ENCODE data around the gene IGFLR1.
"Not testable (repeated sequence)": the region's sequence is repeated elsewhere in the genome, so short reads cannot be mapped to it uniquely, and the experiment has no call there.

The IGFLR1 gene

GRCh38 chr19:35727053-35727955 is 14.9 kb downstream of the IGFLR1 start:
- Histone ChIP-seq H3K9ac (ENCODE audit: low read length) (no peak overlapping the region), H4K91ac (ENCODE audit: low read length) (no peak overlapping the region), H3K14ac (ENCODE audit: low read length in 2 of 2) (no peak overlapping the region), H3K4ac (ENCODE audit: low read depth in 1 of 2, low read length in 2 of 2) (no peak overlapping the region), H3K36me3 (ENCODE audit: control insufficient read depth in 1 of 2, insufficient read depth in 2 of 2, low read depth in 1 of 2, low read length in 2 of 2) (peaks cover 96 to 99% of the 10 kb centered on the region in 2 experiments), H3K9me3 (ENCODE audit: control insufficient read depth, low read length) (no peaks in the 10 kb centered on the region), H3K4me3 (ENCODE audit: insufficient read depth in 1 of 2, low read depth in 1 of 2, low read length in 2 of 2) (no peak overlapping the region), H2BK12ac (ENCODE audit: low read length in 2 of 2) (no peak overlapping the region), H4K8ac (ENCODE audit: low read length) (no peak overlapping the region), H2BK120ac (ENCODE audit: low read depth, low read length) (no peak overlapping the region), H2AFZ (ENCODE audit: low read depth, low read length) (no peak overlapping the region), H3K79me1 (replicated peaks; ENCODE audit: low read length, poor library complexity, severe bottlenecking) (peaks cover 75% of the 10 kb centered on the region), H2BK15ac (ENCODE audit: low read depth, poor library complexity, severe bottlenecking) (no peak overlapping the region), H2AK5ac (ENCODE audit: low read length, severe bottlenecking) (no peak overlapping the region), H3K27me3 (ENCODE audit: control insufficient read depth in 1 of 2, insufficient read depth in 1 of 2, low read length in 2 of 2) (no peaks in the 10 kb centered on the region), H3K4me2 (ENCODE audit: low read length, poor library complexity, severe bottlenecking) (no peak overlapping the region), H3K27ac (ENCODE audit: low read length, poor library complexity, severe bottlenecking) (no peak overlapping the region), H3K4me1 (ENCODE audit: control insufficient read depth, insufficient read depth, low read depth, low read length) (no peaks in the 10 kb centered on the region), H3K23ac (ENCODE audit: low read length in 2 of 2) (no peak overlapping the region), H2BK5ac (ENCODE audit: low read depth, low read length, poor library complexity, severe bottlenecking) (no peak overlapping the region), H3K18ac (ENCODE audit: low read depth in 1 of 2, low read length in 2 of 2) (no peak overlapping the region)
- no peak for DNase-seq
- WGBS = 96% methylated on average over 25 of the region's 25 CpGs

- Histone ChIP-seq H2BK15ac (ENCODE audit: low read depth, poor library complexity, severe bottlenecking) (no peak overlapping the region), H3K4me1 (ENCODE audit: control insufficient read depth, insufficient read depth, low read depth, low read length) (no peaks in the 10 kb centered on the region), H3K9me3 (ENCODE audit: control insufficient read depth, low read length) (no peaks in the 10 kb centered on the region), H3K14ac (ENCODE audit: low read length in 2 of 2) (no peak overlapping the region), H2BK5ac (ENCODE audit: low read depth, low read length, poor library complexity, severe bottlenecking) (no peak overlapping the region), H3K4me2 (ENCODE audit: low read length, poor library complexity, severe bottlenecking) (no peak overlapping the region), H3K27ac (ENCODE audit: low read length, poor library complexity, severe bottlenecking) (no peak overlapping the region), H2AFZ (ENCODE audit: low read depth, low read length) (no peak overlapping the region), H2BK12ac (ENCODE audit: low read length in 2 of 2) (no peak overlapping the region), H3K23ac (ENCODE audit: low read length in 2 of 2) (no peak overlapping the region), H4K91ac (ENCODE audit: low read length) (no peak overlapping the region), H3K4me3 (ENCODE audit: insufficient read depth in 1 of 2, low read depth in 1 of 2, low read length in 2 of 2) (no peak overlapping the region), H3K4ac (ENCODE audit: low read depth in 1 of 2, low read length in 2 of 2) (no peak overlapping the region), H3K27me3 (ENCODE audit: control insufficient read depth in 1 of 2, insufficient read depth in 1 of 2, low read length in 2 of 2) (no peaks in the 10 kb centered on the region), H3K9ac (ENCODE audit: low read length) (no peak overlapping the region), H2BK120ac (ENCODE audit: low read depth, low read length) (no peak overlapping the region), H3K18ac (ENCODE audit: low read depth in 1 of 2, low read length in 2 of 2) (no peak overlapping the region), H3K36me3 (ENCODE audit: control insufficient read depth in 1 of 2, insufficient read depth in 2 of 2, low read depth in 1 of 2, low read length in 2 of 2) (peaks cover 92 to 99% of the 10 kb centered on the region in 2 experiments), H2AK5ac (ENCODE audit: low read length, severe bottlenecking) (no peak overlapping the region), H3K79me1 (replicated peaks; ENCODE audit: low read length, poor library complexity, severe bottlenecking) (peaks cover 67% of the 10 kb centered on the region), H4K8ac (ENCODE audit: low read length) (no peak overlapping the region)
- WGBS = 97% methylated on average over 21 of the region's 23 CpGs
- DNase-seq = no peak
Observed at GRCh38 chr19:35725216-35725861, 16.9 kb downstream of the IGFLR1 start.

- no peak overlapping the region for H2AK5ac ChIP-seq (ENCODE audit: low read length, severe bottlenecking)
- no peak overlapping the region for H3K27ac ChIP-seq (ENCODE audit: low read length, poor library complexity, severe bottlenecking)
- no peak overlapping the region for H3K4ac ChIP-seq (ENCODE audit: low read depth in 1 of 2, low read length in 2 of 2)
- 96% methylated on average over 10 of the region's 12 CpGs for WGBS
- no peaks in the 10 kb centered on the region for H3K27me3 ChIP-seq (ENCODE audit: control insufficient read depth in 1 of 2, insufficient read depth in 1 of 2, low read length in 2 of 2)
- H3K36me3 ChIP-seq (ENCODE audit: control insufficient read depth in 1 of 2, insufficient read depth in 2 of 2, low read depth in 1 of 2, low read length in 2 of 2) = peaks cover 89 to 99% of the 10 kb centered on the region in 2 experiments
- no peak overlapping the region for H2BK120ac ChIP-seq (ENCODE audit: low read depth, low read length)
- no peak overlapping the region for H3K23ac ChIP-seq (ENCODE audit: low read length in 2 of 2)
- DNase-seq = no peak
- no peak overlapping the region for H4K8ac ChIP-seq (ENCODE audit: low read length)
- no peak overlapping the region for H3K14ac ChIP-seq (ENCODE audit: low read length in 2 of 2)
- no peak overlapping the region for H3K9ac ChIP-seq (ENCODE audit: low read length)
- H3K18ac ChIP-seq (ENCODE audit: low read depth in 1 of 2, low read length in 2 of 2) = no peak overlapping the region
- H2BK5ac ChIP-seq (ENCODE audit: low read depth, low read length, poor library complexity, severe bottlenecking) = no peak overlapping the region
- no peak overlapping the region for H3K4me2 ChIP-seq (ENCODE audit: low read length, poor library complexity, severe bottlenecking)
- peaks cover 65% of the 10 kb centered on the region for H3K79me1 ChIP-seq (replicated peaks; ENCODE audit: low read length, poor library complexity, severe bottlenecking)
- H2BK12ac ChIP-seq (ENCODE audit: low read length in 2 of 2) = no peak overlapping the region
- no peak overlapping the region for H2AFZ ChIP-seq (ENCODE audit: low read depth, low read length)
- H3K4me3 ChIP-seq (ENCODE audit: insufficient read depth in 1 of 2, low read depth in 1 of 2, low read length in 2 of 2) = no peak overlapping the region
- H3K4me1 ChIP-seq (ENCODE audit: control insufficient read depth, insufficient read depth, low read depth, low read length) = peaks cover 4% of the 10 kb centered on the region
- H3K9me3 ChIP-seq (ENCODE audit: control insufficient read depth, low read length) = no peaks in the 10 kb centered on the region
- no peak overlapping the region for H4K91ac ChIP-seq (ENCODE audit: low read length)
- no peak overlapping the region for H2BK15ac ChIP-seq (ENCODE audit: low read depth, poor library complexity, severe bottlenecking)
Observed at GRCh38 chr19:35724560-35724959, 17.7 kb downstream of the IGFLR1 start.

GRCh38 chr19:35724132-35724531 is 18.1 kb downstream of the IGFLR1 start:
- H2BK15ac ChIP-seq (ENCODE audit: low read depth, poor library complexity, severe bottlenecking); H3K27ac ChIP-seq (ENCODE audit: low read length, poor library complexity, severe bottlenecking): not testable (repeated sequence)
- 98% methylated on average over 7 of the region's 7 CpGs for WGBS

More at GRCh38 chr19:35724132-35724531, 18.1 kb downstream of the IGFLR1 start:
- DNase-seq; H3K4me3 ChIP-seq (ENCODE audit: insufficient read depth in 1 of 2, low read depth in 1 of 2, low read length in 2 of 2); H2AK5ac ChIP-seq (ENCODE audit: low read length, severe bottlenecking); H3K14ac ChIP-seq (ENCODE audit: low read length in 2 of 2); H3K4me2 ChIP-seq (ENCODE audit: low read length, poor library complexity, severe bottlenecking); H2BK120ac ChIP-seq (ENCODE audit: low read depth, low read length); H3K4ac ChIP-seq (ENCODE audit: low read depth in 1 of 2, low read length in 2 of 2); H3K9ac ChIP-seq (ENCODE audit: low read length); H2BK12ac ChIP-seq (ENCODE audit: low read length in 2 of 2); H3K23ac ChIP-seq (ENCODE audit: low read length in 2 of 2); H3K18ac ChIP-seq (ENCODE audit: low read depth in 1 of 2, low read length in 2 of 2); H3K27me3 ChIP-seq (ENCODE audit: control insufficient read depth in 1 of 2, insufficient read depth in 1 of 2, low read length in 2 of 2); H4K91ac ChIP-seq (ENCODE audit: low read length); H2BK5ac ChIP-seq (ENCODE audit: low read depth, low read length, poor library complexity, severe bottlenecking); H3K4me1 ChIP-seq (ENCODE audit: control insufficient read depth, insufficient read depth, low read depth, low read length); H4K8ac ChIP-seq (ENCODE audit: low read length); H3K9me3 ChIP-seq (ENCODE audit: control insufficient read depth, low read length); H2AFZ ChIP-seq (ENCODE audit: low read depth, low read length): not testable (repeated sequence)
- peaks cover 60% of the 10 kb centered on the region for H3K79me1 ChIP-seq (replicated peaks; ENCODE audit: low read length, poor library complexity, severe bottlenecking)
- H3K36me3 ChIP-seq (ENCODE audit: control insufficient read depth in 1 of 2, insufficient read depth in 2 of 2, low read depth in 1 of 2, low read length in 2 of 2) = peaks cover 84 to 96% of the 10 kb centered on the region in 2 experiments
